GM13977 (cell line): ENCODE data around the gene UGT2B17.

ENCODE experiments used
- DNase-seq: peaks from one replicate; pipeline ENCODE4 v3.0.0; 2012; ENCODE audit warnings: low spot score
- in situ Hi-C: fragments of 300-500 bp; cut with MboI; formaldehyde crosslinking; loops from one replicate; pipeline ENCODE4 v1.12.0; 2022; ENCODE audit warnings: low sequenced_read_pairs, low pct_unique_long_range_greater_than_20kb, mixed read lengths, inconsistent platforms; ENCODE audit not compliant: unreplicated experiment
- TF ChIP-seq, protein P1 (sequence below): IDR thresholded peaks from 2 replicates; pipeline ENCODE4 v1.5.1; 2012; ENCODE audit warnings: mild to moderate bottlenecking, control low read depth; ENCODE audit not compliant: insufficient read depth; ENCODE audit errors: extremely low read depth, missing control alignments

The UGT2B17 gene

DNA sequence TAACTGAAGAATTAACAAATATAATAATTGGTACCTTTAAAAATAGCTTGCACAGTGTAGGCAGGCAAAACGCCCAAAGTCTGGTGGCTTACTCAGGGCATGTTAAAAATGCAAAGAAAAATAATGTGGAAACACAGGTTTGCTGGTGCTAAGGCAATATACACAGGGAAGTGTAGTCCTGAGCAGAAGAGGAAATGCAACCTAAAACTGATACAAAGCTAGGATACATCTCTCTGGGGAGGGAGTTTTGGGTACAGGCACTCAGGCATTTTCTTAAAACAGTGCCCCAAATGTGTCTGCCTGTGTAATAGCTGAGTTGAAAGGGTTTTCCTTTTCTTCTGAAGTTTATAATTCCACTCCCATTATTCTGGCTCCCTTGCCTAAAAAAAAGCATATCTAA lies 81.4 kb downstream of the UGT2B17 start:
- no peak for DNase-seq
- in situ Hi-C loops, result loop anchor here (25.0 kb wide), 1 partner anchor 668 kb away; no protein-coding TSS in a partner anchor
- TF ChIP-seq, protein P1, sequence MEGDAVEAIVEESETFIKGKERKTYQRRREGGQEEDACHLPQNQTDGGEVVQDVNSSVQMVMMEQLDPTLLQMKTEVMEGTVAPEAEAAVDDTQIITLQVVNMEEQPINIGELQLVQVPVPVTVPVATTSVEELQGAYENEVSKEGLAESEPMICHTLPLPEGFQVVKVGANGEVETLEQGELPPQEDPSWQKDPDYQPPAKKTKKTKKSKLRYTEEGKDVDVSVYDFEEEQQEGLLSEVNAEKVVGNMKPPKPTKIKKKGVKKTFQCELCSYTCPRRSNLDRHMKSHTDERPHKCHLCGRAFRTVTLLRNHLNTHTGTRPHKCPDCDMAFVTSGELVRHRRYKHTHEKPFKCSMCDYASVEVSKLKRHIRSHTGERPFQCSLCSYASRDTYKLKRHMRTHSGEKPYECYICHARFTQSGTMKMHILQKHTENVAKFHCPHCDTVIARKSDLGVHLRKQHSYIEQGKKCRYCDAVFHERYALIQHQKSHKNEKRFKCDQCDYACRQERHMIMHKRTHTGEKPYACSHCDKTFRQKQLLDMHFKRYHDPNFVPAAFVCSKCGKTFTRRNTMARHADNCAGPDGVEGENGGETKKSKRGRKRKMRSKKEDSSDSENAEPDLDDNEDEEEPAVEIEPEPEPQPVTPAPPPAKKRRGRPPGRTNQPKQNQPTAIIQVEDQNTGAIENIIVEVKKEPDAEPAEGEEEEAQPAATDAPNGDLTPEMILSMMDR, result no peak

GRCh38 chr4:68490826-68491457 lies 85.2 kb downstream of the UGT2B17 start:
- in situ Hi-C loops, result loop anchor here (25.0 kb wide), 1 partner anchor 671 kb away; no protein-coding TSS in a partner anchor
- DNase-seq, result no peak
- TF ChIP-seq, protein P1, result no peak

GRCh38 chr4:68489338-68489737 lies 86.8 kb downstream of the UGT2B17 start:
- DNase-seq, result no peak
- in situ Hi-C loops, result loop anchor here (25.0 kb wide), 1 partner anchor 673 kb away; no protein-coding TSS in a partner anchor
- TF ChIP-seq, protein P1, result no peak
